ENCODE measurements around the gene SPHK2.

The SPHK2 gene

DNA sequence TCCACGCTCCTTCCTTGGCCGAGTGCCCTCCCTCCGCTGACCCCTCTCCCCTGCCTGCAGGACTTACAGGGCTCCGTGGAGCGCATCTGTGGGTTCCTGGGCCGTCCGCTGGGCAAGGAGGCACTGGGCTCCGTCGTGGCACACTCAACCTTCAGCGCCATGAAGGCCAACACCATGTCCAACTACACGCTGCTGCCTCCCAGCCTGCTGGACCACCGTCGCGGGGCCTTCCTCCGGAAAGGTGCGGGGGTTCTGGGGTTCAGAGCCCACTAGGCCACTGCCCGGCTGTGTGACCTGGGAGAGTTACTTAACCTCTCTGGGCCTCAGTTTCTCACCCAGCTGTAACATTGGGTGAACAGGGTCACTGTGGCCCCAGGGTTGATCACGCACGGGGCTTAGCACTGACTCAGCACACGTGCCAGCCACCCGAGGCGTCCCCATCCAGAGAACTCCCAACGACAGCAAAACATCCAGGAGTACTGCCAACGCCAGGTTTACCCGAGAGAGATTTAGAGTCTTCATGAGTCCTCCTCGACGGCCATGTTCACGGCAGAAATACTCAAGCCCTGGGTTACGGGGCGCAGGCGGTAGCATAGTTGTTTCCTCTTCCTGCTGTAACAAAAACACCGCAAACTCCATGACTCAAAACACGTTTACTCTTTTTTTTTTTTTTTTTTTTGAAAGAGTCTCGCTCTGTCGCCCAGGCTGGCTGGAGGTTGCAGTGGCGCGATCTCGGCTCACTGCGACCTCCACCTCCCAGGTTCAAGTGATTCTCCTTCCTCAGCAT, 22.4 kb upstream of the SPHK2 start:
- DNase-seq (ENCODE audit: low read depth): no peak
- TF ChIP-seq, protein P1, sequence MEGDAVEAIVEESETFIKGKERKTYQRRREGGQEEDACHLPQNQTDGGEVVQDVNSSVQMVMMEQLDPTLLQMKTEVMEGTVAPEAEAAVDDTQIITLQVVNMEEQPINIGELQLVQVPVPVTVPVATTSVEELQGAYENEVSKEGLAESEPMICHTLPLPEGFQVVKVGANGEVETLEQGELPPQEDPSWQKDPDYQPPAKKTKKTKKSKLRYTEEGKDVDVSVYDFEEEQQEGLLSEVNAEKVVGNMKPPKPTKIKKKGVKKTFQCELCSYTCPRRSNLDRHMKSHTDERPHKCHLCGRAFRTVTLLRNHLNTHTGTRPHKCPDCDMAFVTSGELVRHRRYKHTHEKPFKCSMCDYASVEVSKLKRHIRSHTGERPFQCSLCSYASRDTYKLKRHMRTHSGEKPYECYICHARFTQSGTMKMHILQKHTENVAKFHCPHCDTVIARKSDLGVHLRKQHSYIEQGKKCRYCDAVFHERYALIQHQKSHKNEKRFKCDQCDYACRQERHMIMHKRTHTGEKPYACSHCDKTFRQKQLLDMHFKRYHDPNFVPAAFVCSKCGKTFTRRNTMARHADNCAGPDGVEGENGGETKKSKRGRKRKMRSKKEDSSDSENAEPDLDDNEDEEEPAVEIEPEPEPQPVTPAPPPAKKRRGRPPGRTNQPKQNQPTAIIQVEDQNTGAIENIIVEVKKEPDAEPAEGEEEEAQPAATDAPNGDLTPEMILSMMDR (IDR thresholded peaks at IDR 0.05; ENCODE audit: control insufficient read depth, extremely low read depth, insufficient read depth): no peak
- no peak overlapping the region for H3K4me3 ChIP-seq (ENCODE audit: low read depth, low read length)

DNA sequence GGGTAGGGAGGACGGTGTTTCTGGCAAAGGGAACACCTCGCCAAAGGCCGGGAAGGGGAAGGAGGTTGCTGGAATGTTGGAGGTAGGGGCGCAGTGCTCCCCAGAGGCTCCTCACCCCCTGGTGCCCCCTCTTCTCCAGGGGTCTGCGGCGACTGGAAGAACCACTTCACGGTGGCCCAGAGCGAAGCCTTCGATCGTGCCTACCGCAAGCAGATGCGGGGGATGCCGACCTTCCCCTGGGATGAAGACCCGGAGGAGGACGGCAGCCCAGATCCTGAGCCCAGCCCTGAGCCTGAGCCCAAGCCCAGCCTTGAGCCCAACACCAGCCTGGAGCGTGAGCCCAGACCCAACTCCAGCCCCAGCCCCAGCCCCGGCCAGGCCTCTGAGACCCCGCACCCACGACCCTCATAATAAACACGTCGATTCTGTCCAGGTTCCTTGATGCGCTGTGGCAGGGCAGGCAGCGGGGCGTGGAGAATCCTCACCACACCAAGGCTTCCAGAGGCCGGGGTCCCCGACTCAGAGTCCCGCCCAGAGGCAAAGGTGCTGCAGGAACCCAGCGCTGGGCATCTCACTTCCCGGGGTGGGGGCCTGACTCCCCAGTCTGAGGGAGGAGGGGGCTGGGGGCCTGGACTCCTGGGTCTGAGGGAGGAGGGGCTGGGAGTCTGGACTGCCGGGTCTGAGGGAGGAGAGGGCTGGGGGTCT, 20.2 kb upstream of the SPHK2 start:
- no peak overlapping the region for H3K4me3 ChIP-seq (ENCODE audit: low read depth, low read length)
- TF ChIP-seq, protein P1 (IDR thresholded peaks at IDR 0.05; ENCODE audit: control insufficient read depth, extremely low read depth, insufficient read depth): no peak
- DNase-seq (ENCODE audit: low read depth): no peak

DNA sequence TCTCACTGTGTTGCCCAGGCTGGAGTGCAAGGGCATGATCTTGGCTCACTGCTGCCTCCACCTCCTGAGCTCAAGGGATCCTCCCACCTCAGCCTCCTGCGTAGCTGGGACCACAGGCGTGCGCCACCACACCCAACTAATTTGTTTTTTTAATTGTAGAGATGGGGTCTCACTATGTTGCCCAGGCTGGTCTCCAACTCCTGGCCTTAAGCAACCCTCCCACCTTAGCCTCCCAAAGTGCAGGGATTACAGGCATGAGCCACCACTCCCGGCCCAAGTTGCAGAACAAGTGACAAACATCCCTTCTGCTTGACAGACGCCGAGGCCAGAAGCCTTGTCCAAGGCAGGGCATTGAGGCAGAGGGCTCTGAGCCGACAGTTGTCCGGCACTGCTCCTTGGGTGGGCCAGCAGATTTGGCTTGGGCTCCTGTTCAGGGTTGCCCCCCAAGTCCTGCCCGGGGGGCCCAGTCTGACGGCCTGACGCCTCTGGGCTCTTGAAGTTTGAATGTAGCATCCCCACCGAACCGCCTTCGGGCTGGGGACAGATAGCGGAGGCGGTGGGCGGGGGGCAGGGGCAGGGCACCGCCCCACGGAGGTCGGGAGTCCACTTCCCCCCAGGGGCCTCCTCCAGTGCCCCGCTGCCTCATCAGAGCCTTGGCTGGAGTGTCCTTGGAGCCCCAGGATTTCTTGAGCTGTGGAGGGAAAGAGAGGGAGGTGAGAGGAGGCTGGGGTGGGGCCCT, 18.5 kb upstream of the SPHK2 start:
- no peak overlapping the region for H3K4me3 ChIP-seq (ENCODE audit: low read depth, low read length)
- TF ChIP-seq, protein P1 (IDR thresholded peaks at IDR 0.05; ENCODE audit: control insufficient read depth, extremely low read depth, insufficient read depth): no peak
- DNase-seq (ENCODE audit: low read depth): no peak

DNA sequence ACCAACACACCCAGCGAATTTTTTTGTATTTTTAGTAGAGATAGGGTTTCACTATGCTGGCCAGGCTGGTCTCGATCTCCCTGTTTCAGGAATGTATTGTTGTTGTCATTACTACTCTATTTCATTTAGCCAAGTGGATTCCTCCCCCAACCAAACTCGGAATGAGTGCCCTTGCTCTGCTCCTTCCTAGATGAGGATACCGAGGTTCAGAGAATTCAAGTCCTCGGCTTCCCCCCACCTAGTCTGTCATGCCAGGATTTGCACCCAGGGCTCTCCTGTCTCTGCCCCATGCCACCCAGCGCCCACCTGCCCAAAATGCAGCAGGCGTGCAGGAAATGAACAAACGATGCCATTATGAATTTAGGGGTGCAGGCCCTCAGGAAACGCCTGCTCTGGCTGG, 16.3 kb upstream of the SPHK2 start:
- TF ChIP-seq, protein P1 (IDR thresholded peaks at IDR 0.05; ENCODE audit: control insufficient read depth, extremely low read depth, insufficient read depth): no peak
- no peak for DNase-seq (ENCODE audit: low read depth)
- H3K4me3 ChIP-seq (ENCODE audit: low read depth, low read length): no peak overlapping the region

DNA sequence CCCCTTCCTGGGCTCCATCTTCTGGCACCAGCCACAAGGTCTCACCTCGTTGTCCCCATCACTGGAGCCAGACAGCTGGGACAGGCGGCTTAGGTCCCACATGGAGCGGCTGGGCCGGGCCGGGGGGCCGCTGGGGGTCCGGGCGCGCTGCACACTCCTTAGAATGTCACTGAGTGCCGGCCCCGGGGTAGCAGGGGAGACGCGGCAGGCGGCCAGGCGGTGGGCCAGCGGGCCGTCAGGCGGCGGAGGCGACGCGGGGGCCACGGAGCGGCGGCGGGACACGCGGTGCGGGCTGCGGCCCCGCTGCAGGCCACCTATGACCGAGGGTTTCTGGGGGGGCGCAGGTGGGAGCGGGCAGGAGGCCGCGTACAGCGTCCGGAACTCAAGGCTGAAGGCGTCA, 15.9 kb upstream of the SPHK2 start:
- TF ChIP-seq, protein P1 (IDR thresholded peaks at IDR 0.05; ENCODE audit: control insufficient read depth, extremely low read depth, insufficient read depth): no peak
- DNase-seq (ENCODE audit: low read depth): no peak
- no peak overlapping the region for H3K4me3 ChIP-seq (ENCODE audit: low read depth, low read length)

DNA sequence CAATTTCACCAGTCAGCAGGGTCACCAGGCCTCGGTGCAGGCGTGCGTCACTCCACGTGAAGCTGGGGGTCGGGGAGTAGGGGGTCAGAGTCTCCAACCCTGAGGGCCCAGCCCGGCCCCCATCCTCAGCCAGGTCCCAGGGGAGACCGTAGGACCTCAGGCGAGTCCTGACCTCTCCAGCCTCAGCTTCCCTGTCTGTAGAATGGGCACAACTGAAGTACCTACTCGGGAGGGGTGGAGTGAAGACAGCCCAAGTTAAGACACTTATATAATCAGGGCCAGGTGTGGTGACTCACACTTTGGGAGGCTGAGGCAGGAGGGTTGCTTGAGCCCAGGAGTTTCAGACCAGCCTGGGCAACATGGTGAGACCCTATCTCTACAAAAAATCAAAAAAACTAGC, 15.5 kb upstream of the SPHK2 start:
- H3K4me3 ChIP-seq (ENCODE audit: low read depth, low read length): no peak overlapping the region
- TF ChIP-seq, protein P1 (IDR thresholded peaks at IDR 0.05; ENCODE audit: control insufficient read depth, extremely low read depth, insufficient read depth): no peak
- no peak for DNase-seq (ENCODE audit: low read depth)

Measured in LNCaP clone FGC (cell line).